ENCODE results near the gene PTCHD1. TPM values are rescaled to one million over a fixed set of nuclear protein-coding genes. Genes with fewer than 3 reads are reported as not detected.

PTCHD1 gene
- total RNA-seq, 4 donors from 2014 or later, result 0.05 to 0.51 (median 0.11) TPM

DNA sequence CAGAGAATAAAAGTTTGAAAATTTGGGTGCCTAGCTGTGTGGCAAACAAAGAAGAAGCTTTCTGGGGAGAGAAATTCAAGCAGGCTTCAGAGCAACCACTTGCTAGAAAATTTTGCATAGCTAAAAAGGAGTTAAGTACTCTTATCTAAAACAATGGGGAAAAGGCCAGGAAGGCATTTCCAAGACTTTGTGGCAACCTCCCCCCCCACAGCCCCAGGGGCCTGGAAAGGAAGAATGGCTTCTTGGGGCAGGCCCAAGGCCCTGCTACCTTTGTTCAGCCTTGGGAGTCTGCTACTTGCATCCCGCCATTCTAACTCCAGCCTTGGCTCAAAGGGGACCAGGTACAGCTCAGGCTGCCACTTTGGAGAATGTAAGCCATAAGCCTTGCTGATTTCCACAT is 102.2 kb downstream of the PTCHD1 start:
- H3K4me3 ChIP-seq, result no peak overlapping the region
- H3K27me3 ChIP-seq, result no peaks in the 10 kb centered on the region
- no peaks in the 10 kb centered on the region for H3K36me3 ChIP-seq
- DNase-seq, result no peak
- no peak overlapping the region for H3K27ac ChIP-seq
- H3K9me3 ChIP-seq, result no peaks in the 10 kb centered on the region
- ATAC-seq, result no peak
- in situ Hi-C loops (cut with MboI; ENCODE audit: low sequenced_read_pairs in 4 of 4), result no loop called here
- H3K4me1 ChIP-seq, result peaks cover 5 to 10% of the 10 kb centered on the region in 2 donors
- intact Hi-C loops (cut with DNase I; ENCODE audit: low total_unique reads), result no loop called here
- TF ChIP-seq, protein P1, sequence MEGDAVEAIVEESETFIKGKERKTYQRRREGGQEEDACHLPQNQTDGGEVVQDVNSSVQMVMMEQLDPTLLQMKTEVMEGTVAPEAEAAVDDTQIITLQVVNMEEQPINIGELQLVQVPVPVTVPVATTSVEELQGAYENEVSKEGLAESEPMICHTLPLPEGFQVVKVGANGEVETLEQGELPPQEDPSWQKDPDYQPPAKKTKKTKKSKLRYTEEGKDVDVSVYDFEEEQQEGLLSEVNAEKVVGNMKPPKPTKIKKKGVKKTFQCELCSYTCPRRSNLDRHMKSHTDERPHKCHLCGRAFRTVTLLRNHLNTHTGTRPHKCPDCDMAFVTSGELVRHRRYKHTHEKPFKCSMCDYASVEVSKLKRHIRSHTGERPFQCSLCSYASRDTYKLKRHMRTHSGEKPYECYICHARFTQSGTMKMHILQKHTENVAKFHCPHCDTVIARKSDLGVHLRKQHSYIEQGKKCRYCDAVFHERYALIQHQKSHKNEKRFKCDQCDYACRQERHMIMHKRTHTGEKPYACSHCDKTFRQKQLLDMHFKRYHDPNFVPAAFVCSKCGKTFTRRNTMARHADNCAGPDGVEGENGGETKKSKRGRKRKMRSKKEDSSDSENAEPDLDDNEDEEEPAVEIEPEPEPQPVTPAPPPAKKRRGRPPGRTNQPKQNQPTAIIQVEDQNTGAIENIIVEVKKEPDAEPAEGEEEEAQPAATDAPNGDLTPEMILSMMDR (IDR thresholded peaks at IDR 0.05 in 4 of 5, conservative IDR thresholded peaks at IDR 0.05 in 1 of 5), result no peak
- TF ChIP-seq POLR2A (IDR thresholded peaks at IDR 0.05), result no peak

DNA sequence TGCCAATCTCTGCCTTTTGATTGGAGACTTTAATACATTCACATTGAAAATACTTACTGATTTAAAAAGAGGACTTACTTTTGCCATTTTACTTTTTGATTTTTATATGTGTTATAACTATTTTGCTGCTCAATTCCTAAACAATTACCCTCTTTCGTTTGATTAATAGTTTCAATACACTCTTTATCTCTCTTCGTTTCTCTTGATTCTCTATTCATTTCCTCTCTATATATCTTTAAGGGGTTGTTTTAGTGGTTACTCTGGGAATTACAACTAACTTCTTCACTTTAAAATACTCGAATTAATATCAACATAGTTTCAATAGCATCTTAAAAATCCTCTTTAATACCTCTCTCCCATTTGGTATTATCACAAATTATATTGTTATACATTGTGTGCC is 116.6 kb downstream of the PTCHD1 start:
- Histone ChIP-seq H3K27me3 (no peaks in the 10 kb centered on the region), H3K27ac (no peak overlapping the region), H3K9me3 (no peaks in the 10 kb centered on the region), H3K4me1 (no peaks in the 10 kb centered on the region), H3K36me3 (no peaks in the 10 kb centered on the region), H3K4me3 (no peak overlapping the region)
- no peak for ATAC-seq
- no peak for TF ChIP-seq POLR2A (IDR thresholded peaks at IDR 0.05)
- TF ChIP-seq, protein P1 (IDR thresholded peaks at IDR 0.05 in 4 of 5, conservative IDR thresholded peaks at IDR 0.05 in 1 of 5), result no peak
- intact Hi-C loops (cut with DNase I; ENCODE audit: low total_unique reads), result no loop called here
- DNase-seq, result no peak
- in situ Hi-C loops (cut with MboI; ENCODE audit: low sequenced_read_pairs in 4 of 4), result no loop called here
